NCI-H524 treated with DMSO at 0.1 percent for 48 hours (cell line): ENCODE data around the gene COP1.

Experiments used
- DNase-seq: peaks from one replicate; lab custom pipeline; 2025; lab: John Stamatoyannopoulos, UW

Gene COP1

GRCh38 chr1:175963740-175964139, 243.3 kb downstream of the COP1 start:
- DNase-seq: no peak

GRCh38 chr1:175960169-175960568, 246.9 kb downstream of the COP1 start:
- no peak for DNase-seq

- no peak for DNase-seq
Observed at GRCh38 chr1:175951627-175952026, 255.5 kb downstream of the COP1 start.

- no peak for DNase-seq
Observed at GRCh38 chr1:175947771-175948170, 259.3 kb downstream of the COP1 start.

GRCh38 chr1:175944591-175944990, 262.5 kb downstream of the COP1 start:
- DNase-seq: no peak

GRCh38 chr1:175941164-175941563, 265.9 kb downstream of the COP1 start:
- no peak for DNase-seq

- no peak for DNase-seq
Observed at GRCh38 chr1:175936736-175937135, 270.4 kb downstream of the COP1 start.

- DNase-seq: no peak
Observed at GRCh38 chr1:175935566-175936115, 271.4 kb downstream of the COP1 start.

- DNase-seq: no peak
Observed at GRCh38 chr1:175935166-175935565, 271.9 kb downstream of the COP1 start.

- no peak for DNase-seq
Observed at GRCh38 chr1:175933801-175934200, 273.3 kb downstream of the COP1 start.

GRCh38 chr1:175927944-175928343, 279.1 kb downstream of the COP1 start:
- DNase-seq: no peak

- no peak for DNase-seq
Observed at GRCh38 chr1:175922254-175922881, 284.7 kb downstream of the COP1 start.

GRCh38 chr1:175920381-175920780, 286.7 kb downstream of the COP1 start:
- DNase-seq: no peak

GRCh38 chr1:175919001-175919400, 288.1 kb downstream of the COP1 start:
- DNase-seq: no peak

GRCh38 chr1:175918364-175918801, 288.7 kb downstream of the COP1 start:
- DNase-seq: no peak

- DNase-seq: no peak
Observed at GRCh38 chr1:175914115-175914514, 293.0 kb downstream of the COP1 start.

GRCh38 chr1:175911138-175911537, 295.9 kb downstream of the COP1 start:
- no peak for DNase-seq

- no peak for DNase-seq
Observed at GRCh38 chr1:175906370-175906769, 300.7 kb downstream of the COP1 start.

- no peak for DNase-seq
Observed at GRCh38 chr1:175904808-175905207, 302.3 kb downstream of the COP1 start.

GRCh38 chr1:175902281-175902680, 304.8 kb downstream of the COP1 start:
- DNase-seq: no peak

GRCh38 chr1:175901076-175901836, 305.8 kb downstream of the COP1 start:
- DNase-seq: no peak

GRCh38 chr1:175900171-175900570, 306.9 kb downstream of the COP1 start:
- no peak for DNase-seq

GRCh38 chr1:175895966-175896365, 311.1 kb downstream of the COP1 start:
- no peak for DNase-seq
